HG03196 (cell line): ENCODE measurements around the gene MPO.

Experiments
- ATAC-seq: cut with Tn5 transposase; IDR thresholded peaks from one replicate; pipeline ENCODE4 v1.9.1; 2021; ENCODE audit not compliant: unreplicated experiment

Gene MPO

GRCh38 chr17:58319173-58320162 is 38.7 kb upstream of the MPO start:
- no peak for ATAC-seq

GRCh38 chr17:58318627-58319172 is 38.0 kb upstream of the MPO start:
- ATAC-seq, result no peak

GRCh38 chr17:58318065-58318481 is 37.3 kb upstream of the MPO start:
- no peak for ATAC-seq

DNA sequence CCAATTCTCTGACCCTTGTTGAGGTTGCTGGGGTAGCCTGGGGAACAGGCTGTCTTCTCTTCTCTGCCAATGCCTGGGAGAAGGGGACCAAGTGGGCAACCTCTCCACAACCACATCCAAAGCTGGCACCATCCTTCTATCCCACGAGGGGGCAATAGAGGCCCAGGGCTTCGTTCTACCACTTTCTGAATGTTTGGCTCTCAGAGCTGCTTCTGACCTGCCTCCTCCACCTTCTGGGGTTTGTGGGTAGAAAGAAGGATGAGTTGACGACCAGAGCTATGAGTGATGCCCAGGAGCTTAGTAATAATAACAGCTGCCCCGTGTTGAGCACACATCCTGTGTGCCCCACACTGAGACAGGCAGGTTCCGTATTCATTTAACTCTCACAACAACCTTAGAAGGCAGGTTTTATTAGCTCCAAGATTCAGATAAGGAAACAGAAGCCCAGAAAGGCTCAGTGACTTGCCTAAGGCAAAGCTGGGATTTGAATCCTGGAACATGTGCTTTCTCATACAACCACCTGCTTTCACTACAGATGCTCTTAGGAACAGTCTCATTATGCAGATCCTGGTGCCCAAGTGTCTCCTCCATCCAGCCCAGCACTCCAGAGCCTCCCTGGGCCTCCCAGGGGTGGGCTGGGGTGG is 36.8 kb upstream of the MPO start:
- no peak for ATAC-seq

DNA sequence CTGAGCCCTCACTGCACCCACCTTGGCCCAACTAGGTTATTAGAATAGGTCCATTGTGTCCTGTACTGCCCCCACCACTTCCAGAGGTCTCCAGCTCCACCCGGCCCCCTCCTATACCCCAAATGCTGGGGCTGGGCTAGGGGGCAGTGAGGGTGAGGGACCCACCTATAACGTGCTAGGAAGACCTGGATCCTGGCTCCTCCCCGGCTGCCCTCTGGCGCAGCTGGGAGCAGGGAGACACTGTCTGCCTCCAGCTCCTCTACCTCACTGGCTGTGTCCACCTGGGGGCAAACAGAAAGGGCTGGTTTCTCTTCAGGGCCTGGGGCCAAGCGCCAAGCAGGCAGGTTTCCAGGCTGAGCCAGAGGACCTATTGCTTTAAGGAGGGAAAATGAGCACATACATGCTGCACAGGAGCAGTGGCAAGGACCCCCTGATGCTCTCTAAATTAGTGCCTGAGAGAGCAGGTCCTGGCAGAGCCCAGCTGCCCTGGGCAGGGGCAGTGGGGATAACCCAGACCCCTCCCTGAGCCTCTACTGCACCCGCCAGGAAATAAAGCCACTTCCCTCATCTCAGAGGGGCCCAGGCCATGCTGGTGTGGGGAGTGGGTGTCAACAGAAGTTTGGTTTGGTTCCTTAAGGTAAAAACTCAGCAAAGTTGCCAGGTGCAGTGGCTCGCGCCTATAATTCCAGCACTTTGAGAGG is 35.7 kb upstream of the MPO start:
- ATAC-seq, result no peak

GRCh38 chr17:58315750-58316149 is 35.0 kb upstream of the MPO start:
- ATAC-seq, result no peak

DNA sequence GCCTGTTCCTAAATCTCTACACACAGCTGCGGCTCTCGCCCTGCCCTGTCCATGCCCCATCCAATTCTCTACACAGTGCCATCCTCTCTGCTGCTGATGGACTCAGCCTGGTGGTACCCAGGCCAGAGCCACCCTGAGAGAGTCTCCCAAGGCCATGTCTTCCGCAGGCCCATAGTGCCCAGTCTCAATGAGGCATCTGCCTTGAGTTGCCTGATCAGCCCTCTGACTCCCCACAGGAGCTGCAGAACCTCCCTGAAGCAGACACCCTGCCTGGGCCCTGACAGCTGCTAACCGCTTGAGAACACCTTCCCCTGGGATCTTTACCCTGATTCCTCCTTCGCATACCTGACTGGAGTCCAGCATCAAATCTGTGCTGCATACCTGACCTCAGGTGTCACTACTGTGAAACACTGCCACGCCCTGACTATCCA is 34.6 kb upstream of the MPO start:
- ATAC-seq, result no peak

DNA sequence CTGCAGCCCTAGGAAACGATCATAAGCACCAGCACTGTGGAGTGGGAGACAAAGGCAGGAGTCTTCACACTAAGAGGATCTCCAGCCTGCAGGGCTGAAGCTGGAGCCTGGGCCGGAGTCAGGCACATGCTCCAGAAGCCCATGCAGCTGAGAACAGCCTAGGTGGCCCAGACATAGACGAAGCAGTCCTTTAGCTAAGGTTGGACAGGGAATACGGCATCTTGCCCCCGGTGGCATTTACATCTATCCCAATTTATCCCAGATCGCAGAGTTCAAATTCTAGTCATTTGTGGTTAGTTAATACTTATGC is 33.9 kb upstream of the MPO start:
- no peak for ATAC-seq

GRCh38 chr17:58313815-58314705 is 33.3 kb upstream of the MPO start:
- ATAC-seq, result no peak

GRCh38 chr17:58312829-58313228 is 32.1 kb upstream of the MPO start:
- ATAC-seq, result no peak

DNA sequence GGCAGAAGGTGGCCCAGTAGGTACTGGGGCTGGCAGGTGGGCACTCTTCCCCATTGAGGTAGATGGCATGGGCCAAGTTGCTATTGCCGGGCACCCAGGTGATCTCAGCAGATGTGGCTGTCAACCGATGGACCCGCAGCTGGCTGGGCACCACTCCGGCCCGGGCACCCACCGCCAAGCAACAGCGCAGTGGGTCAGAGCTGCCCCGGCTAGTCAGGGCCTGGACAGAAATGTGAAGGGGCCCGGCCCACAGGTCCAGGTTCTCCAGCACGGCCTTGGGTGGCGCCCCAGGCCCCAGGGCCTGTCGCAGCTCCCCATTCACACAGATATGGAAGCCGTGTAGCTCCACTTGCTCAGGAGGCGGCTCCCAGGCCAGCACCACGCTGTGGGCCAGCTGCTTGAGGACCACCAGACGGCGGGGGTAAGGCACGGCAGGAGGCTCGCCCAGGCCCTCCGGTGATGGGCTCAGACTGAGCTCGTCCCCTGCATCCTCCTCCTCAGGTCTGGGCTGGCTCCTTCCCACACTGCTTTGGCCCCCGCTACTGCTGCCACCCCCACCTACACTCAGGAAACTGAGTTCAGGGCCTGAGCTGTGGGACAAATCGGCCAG is 31.4 kb upstream of the MPO start:
- no peak for ATAC-seq

GRCh38 chr17:58311429-58311894 is 30.7 kb upstream of the MPO start:
- no peak for ATAC-seq

GRCh38 chr17:58310511-58311428 is 30.0 kb upstream of the MPO start:
- ATAC-seq, result no peak

DNA sequence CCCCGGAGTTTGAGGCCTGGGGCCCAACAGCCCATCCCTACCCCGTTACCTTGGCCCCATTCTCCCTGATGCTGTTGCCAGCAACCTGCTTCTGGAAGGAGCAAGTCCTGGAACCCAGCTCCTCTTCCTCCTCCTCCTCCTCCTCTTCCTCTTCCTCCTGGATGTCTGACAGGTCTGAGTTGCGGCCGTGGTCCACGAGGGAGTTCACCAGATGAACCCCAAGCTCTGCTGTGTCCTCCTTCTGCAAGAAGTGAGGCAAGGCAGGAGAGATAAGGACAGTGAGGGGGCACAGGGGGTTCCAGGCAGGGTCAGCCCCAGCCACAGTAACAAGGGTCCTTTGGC is 29.2 kb upstream of the MPO start:
- no peak for ATAC-seq

GRCh38 chr17:58308985-58309917 is 28.5 kb upstream of the MPO start:
- ATAC-seq, result no peak

GRCh38 chr17:58308173-58308984 is 27.6 kb upstream of the MPO start:
- no peak for ATAC-seq
